ENCODE results near the gene SCD5.

SCD5 gene

GRCh38 chr4:82585690-82586435 lies 212.7 kb downstream of the SCD5 start:
- no peak for TF ChIP-seq CTCF (IDR thresholded peaks at IDR 0.05; ENCODE audit: low read depth, low read length, missing control alignments)
- no peak for DNase-seq (ENCODE audit: low read depth)
- H3K4me3 ChIP-seq (ENCODE audit: low read depth, low read length) = no peak overlapping the region

GRCh38 chr4:82584931-82585330 lies 213.7 kb downstream of the SCD5 start:
- no peak overlapping the region for H3K4me3 ChIP-seq (ENCODE audit: low read depth, low read length)
- DNase-seq (ENCODE audit: low read depth) = no peak
- TF ChIP-seq CTCF (IDR thresholded peaks at IDR 0.05; ENCODE audit: low read depth, low read length, missing control alignments) = no peak

GRCh38 chr4:82583897-82584587 lies 214.6 kb downstream of the SCD5 start:
- H3K4me3 ChIP-seq (ENCODE audit: low read depth, low read length) = no peak overlapping the region
- DNase-seq (ENCODE audit: low read depth) = no peak
- TF ChIP-seq CTCF (IDR thresholded peaks at IDR 0.05; ENCODE audit: low read depth, low read length, missing control alignments) = no peak

- no peak for TF ChIP-seq CTCF (IDR thresholded peaks at IDR 0.05; ENCODE audit: low read depth, low read length, missing control alignments)
- no peak overlapping the region for H3K4me3 ChIP-seq (ENCODE audit: low read depth, low read length)
- no peak for DNase-seq (ENCODE audit: low read depth)
Observed at GRCh38 chr4:82579932-82580331, 218.7 kb downstream of the SCD5 start.
